ENCODE results near the gene SLC12A3.

DNA sequence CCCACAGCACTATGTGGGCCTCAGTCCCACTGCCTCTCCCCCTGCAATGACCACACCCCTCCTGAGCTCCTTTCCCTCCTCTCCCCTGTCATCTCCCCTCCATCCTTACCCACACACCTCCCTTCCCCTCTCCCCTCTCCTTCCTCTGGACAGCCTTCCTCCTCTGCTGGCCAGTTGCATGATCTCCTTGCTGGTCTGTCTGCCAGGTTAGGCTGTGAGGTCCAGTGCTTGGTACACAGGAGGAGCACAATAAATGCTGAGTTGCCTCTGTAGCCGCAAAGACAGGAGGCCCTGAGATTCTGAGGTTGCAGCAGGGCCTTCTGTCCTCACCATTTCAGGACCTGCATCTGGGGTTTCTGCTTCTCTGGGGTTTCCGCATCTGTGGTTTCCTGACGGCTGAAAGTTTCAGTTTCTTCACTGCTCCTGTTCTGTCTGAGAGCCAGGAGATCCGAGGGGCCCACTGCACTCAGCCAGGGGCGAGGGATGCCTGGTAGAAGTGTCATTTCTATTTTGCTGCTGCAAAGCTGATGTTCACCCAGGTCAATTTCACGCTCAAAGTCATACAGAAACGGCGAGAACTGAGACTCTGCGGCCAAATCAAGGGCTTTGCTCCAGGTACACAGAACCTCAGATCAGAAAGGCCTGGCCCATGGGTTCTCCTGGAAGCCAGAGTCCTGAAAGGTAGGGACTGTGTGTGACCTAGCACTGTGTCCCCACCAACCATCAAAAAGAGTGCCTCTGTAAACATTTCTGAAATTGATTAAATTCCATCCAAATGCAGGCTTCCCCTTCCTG, 4.6 kb upstream of the SLC12A3 start:
- TF ChIP-seq POLR2A (IDR thresholded peaks at IDR 0.05) (no peak), CTCF (IDR thresholded peaks at IDR 0.05) (no peak)
